GM18873 (cell line): ENCODE data around the gene PLEKHH2.
"Not testable (repeated sequence)": the region's sequence is repeated elsewhere in the genome, so short reads cannot be mapped to it uniquely, and the experiment has no call there.

Source experiments
- ATAC-seq: cut with Tn5 transposase; IDR thresholded peaks from one replicate; pipeline ENCODE4 v1.9.1; 2021; ENCODE audit warnings: mild to moderate bottlenecking, moderate library complexity, moderate number of reproducible peaks; ENCODE audit not compliant: unreplicated experiment, low FRiP score

The PLEKHH2 gene

DNA sequence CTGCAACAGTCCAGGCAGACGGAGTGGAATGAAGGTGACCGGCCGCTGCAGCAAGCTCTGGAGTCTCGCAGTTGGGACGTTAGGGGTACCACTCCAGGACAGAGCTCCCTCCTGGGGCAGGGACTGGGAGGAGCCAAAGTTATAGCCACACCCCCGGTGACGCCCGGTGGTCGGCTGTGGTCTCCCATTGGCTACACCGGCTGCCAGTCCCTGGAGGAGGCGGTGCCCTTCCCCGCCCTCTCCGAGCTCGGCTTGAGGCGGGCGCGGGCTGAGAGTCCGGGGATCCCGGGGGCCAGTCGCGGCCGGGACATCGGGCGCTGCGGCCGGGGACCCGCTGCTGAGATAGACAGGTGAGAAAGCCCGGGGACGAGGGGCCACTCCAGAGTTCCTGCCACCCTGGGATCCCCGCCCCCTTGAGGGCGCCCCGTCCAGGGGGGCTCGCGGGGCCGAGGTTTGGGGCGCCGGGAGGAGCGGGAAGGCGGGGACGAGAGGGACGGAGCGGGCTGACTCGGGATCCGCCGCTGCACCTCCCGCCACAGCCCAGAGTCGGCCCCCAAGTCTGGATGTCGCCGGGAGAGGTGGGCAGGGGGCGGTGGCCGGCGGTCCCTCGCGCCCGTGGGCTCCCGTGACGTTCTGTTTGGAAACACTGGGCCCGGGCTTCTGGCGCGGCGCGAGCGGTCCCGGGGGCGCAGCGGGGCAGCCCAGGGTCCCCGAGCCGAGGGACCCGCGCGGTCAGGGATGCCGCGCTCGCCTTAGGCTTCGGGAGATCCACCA lies at the start of gene PLEKHH2:
Gene PLEKHH2 (plus strand): TSS at position 231 of the 774 bp plus-strand sequence. CDS start 7,414 bp downstream, outside the sequence.
- peak; percentile 82 for ATAC-seq

DNA sequence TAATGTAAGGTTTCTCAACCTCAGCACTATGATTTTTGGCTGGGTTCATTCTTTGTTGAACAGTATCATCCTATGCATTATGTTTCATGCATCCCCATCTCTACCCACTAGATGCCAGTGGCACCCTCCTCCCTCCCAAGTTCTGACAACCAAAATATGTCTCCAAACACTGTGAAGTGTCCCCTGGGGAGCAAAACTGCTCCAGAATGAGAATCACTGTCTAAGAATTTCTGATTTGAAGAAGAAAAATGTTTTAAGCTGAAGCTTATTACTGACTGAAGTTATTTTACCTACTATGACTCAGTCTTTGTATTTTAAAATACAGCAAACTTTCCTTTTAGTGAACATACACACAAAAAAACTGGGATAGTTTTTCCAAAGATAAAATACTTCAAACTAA lies 44.6 kb upstream of the PLEKHH2 start:
- ATAC-seq = no peak

DNA sequence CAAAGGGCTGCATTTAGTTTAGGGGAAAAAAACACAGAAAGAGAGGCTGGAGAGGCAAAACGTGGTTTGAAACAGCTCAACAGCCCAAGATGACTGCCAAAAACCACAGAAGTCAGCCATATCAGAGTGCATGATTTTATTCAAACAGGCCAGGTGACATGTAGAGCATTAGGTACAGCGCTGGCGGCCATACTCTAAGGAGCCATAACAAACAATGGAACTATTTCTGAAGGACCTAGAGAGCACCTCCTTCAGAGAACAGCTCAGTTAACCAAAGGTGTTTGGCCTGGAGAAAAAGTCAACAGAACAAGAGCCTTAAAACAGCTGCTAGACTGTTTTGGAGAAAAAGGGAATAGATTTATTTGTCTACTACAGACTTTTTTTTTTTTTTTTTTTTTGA lies 43.8 kb upstream of the PLEKHH2 start:
- ATAC-seq = no peak

DNA sequence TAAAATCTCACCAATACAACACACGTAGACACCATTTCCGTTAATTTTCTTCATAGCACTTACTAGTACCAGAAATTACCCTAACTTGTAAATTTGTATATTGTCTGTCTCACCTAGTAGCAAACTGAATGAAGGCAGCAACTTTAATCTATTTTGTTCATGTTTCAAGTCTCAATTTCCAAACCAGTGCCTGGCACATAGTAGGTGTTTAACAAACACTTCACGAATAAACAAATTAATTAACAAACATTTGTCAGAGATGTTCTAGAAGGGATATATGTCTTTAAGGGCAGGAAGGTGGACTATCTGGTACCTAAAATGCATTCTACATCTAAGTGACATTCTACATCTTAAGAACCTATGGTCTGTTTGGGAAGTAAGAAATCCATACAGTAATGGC lies 42.2 kb upstream of the PLEKHH2 start:
- no peak for ATAC-seq

DNA sequence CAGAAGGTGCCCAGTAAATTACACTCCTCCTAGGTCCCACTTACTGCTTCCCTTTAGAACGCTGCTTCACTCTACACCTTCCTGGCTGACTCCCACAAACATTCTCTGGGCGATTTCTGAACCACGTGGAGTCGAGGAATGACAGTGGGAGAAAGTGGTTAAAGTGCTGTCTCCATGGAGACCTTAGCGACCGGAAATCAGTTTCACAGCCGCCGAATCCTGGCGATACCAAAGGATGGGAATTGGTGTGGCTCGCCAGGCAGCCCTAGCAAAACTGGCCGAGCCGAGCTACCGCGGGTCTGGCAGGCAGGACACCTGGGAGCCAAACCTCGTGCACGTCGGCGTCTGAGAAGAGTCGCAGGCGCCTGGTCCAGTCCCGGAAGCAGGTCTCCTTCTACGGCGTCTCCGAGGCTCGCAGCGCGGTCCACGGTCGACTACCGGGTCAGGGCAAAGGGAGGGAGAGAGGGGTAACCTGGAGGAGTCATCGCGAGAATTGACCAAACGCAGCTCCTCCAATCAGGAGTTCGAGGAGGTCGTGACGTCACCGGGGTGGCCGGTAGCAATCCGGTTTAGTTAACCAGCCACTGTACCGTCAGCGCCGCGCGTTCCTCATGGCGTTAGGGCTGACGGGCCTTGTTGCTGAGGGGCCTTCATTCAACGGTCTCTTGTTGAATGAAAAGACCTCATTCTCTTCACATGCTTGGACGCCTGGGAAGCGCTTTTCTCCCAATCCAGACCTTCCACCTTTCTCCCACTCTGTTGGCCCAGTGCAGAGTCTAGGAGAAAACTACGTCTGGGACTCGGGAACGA lies 41.3 kb upstream of the PLEKHH2 start, which contains the start of gene THADA:
Gene THADA (minus strand): TSS at position 436 of the 810 bp plus-strand sequence. CDS start 3,646 bp downstream, outside the sequence.
- peak; percentile 98 for ATAC-seq

DNA sequence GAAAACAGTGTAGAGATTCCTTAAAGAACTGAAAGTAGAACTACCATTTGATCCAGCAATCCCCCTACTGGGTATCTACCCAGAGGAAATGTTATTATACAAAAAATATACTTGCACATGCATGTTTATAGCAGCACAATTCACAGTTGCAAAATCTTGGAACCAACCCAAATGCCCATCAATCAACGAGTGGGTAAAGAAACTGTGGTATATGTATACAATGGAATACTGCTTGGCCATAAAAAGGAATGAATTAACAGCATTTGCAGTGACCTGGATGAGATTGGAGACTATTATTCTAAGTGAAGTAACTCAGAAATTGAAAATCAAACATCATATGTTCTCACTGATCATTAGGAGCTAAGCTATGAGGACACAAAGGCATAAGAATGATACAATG lies 36.5 kb upstream of the PLEKHH2 start:
- not testable (repeated sequence) for ATAC-seq

DNA sequence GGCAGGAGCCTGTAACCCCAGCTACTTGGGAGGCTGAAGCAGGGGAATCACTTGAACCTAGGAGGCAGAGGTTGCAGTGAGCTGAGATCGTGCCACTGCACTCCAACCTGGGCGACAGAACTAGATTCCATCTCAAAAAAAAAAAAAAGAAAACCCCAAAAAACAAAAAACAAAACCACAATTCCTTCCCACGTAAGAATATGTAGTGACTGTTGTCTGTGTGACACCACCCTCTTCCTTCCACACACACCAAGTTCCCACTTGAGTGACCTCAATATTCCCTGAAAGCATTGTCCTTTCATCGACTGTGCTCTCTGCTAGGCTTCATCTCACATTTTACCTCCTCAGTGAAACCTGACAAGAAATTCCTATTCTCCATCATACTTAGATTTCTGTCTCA lies 32.4 kb upstream of the PLEKHH2 start:
- no peak for ATAC-seq

DNA sequence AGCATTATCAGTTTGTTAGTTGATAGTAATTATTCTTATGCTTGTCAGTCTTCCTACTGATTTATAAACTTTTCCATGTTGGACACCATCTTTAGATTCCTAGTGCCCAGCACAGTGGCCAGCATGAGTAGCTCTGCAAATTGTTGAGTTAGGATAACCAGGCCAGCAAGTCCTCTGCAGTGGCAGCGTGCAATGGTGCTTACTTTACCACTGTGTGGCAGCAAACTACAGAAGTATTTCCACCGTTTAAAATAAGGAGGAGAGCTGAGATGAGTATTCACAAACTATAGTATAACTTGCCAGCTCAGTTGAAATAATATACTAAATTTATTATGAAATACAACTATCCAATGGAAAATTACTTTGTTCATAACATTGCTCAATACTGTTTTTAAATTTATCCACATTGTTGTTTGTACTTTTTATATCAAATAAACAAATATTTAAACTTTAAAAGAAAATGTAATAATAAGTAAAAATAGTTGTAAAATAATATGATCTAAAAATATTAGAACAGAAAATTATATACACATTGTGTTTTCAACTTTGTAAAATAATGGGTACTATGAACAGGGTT lies 31.9 kb upstream of the PLEKHH2 start:
- no peak for ATAC-seq

DNA sequence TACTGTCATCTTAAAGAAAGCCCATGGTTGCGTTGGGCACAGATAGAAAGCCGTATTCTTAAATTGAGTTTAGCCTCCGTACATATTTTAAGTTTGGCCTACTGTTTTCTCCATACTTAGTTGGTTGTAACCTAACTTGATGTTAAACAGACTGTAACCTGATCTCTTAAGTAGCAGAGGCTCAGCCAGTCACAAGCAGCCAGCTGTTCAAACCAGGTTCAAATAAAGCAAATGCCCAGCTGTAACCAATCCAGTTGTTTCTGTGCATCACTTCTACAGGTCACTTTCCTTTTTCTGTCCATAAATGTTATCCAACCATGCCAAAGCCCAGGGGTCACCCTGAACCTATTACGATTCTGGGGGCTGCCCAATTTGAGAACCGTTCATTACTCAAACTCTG lies 31.2 kb upstream of the PLEKHH2 start:
- no peak for ATAC-seq

DNA sequence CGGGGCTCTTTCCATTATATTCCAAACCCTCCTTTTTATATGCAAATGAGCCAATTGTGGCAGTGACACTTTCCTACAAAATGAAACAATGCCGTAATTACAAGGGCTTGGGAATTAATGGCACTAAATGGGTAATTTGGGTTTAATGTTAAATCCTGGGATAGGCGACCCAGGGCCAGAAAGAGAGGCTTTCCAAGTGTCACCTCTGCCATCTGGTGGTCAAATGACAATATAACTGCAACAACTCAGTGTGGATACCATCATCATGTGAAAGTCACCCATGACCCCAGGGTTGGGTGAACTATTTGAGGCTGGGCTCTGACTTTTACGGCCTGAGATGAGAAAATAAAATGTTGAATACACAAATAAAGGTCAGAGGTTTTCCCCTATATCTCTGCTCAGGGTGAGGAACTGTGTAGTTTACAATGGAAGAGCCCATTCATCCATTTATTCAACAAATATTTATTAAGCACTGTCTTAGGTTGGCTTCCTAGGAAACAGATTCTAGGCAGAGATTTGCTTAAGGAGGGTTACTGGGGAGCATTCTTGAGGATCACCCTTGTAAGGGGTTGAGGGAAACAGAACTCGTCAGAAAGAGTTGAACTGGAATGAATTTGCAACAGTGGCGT lies 27.7 kb upstream of the PLEKHH2 start:
- no peak for ATAC-seq

DNA sequence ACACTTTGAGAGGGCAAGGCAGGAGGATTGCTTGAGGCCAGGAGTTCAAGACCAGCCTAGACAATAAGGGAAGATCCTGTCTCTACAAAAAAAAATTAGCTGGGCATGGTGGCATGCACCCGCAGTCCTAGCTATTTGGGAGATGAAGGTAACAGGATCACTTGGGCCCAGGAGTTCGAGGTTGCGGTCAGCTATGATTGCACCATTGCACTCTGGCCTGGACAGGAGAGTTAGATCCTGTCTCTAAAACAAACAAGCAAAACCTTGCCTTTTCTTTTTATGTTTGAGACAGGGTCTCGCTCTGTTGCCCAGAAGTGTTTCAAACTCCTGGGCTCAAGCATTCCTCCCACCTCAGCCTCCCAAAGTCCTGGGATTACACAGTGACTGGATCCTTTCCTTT lies 26.7 kb upstream of the PLEKHH2 start:
- no peak for ATAC-seq

DNA sequence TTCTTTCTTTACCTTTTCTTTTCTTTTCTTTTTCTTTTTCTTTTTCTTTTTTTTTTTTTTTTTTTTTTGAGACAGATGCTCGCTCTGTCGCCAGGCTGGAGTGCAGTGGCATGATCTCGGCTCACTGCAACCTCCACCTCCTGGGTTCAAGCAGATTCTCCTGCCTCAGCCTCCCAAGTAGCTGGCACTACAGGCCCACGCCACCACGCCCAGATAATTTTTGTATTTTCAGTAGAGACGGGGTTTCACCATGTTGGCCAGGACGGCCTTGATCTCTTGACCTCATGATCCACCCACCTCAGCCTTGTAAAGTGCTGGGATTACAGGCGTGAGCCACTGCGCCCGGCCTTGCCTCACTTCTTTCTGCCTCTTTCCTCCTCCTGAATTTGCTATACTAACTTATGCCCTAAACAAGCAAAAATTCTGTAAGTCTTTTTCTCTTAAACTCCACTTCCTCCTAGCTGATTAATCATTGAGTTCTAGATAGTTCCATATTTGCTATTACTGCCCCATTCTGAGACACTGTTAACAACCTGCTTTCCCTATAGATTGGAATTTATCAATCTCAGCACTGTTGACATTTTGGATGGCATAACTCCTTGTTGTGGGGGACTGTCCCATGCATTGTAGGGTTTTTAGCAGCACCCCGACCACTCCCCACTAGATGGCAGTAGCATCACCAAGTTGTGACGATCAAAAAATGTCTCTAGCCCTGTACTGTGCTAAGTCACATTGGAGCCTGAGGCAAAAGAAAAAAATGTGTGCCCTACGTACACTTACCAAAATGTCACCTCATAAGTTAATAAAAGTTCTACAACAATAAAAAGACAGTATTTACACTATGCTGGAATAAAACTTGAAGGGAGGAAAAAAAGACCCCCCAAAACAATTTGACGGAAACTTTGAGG lies 24.8 kb upstream of the PLEKHH2 start:
- no peak for ATAC-seq

DNA sequence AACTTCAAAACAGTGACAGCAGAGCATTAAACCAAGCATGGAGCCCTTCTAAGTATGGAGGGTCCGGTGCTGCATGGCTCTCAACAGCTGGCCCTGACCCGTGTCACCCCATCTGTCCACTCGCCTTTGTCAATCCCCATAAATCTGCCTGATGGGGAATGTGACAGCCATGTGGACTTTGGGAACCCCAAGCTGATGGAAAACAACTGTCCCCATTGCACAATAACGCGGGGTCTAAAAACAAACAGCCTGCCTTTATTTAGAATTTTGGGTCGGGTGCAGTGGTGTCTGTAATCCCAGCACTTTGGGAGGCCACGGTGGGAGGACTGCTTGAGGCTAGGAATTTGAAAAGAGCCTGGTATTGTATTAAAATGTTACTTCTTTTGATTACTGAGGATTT lies 24.1 kb upstream of the PLEKHH2 start:
- no peak for ATAC-seq

DNA sequence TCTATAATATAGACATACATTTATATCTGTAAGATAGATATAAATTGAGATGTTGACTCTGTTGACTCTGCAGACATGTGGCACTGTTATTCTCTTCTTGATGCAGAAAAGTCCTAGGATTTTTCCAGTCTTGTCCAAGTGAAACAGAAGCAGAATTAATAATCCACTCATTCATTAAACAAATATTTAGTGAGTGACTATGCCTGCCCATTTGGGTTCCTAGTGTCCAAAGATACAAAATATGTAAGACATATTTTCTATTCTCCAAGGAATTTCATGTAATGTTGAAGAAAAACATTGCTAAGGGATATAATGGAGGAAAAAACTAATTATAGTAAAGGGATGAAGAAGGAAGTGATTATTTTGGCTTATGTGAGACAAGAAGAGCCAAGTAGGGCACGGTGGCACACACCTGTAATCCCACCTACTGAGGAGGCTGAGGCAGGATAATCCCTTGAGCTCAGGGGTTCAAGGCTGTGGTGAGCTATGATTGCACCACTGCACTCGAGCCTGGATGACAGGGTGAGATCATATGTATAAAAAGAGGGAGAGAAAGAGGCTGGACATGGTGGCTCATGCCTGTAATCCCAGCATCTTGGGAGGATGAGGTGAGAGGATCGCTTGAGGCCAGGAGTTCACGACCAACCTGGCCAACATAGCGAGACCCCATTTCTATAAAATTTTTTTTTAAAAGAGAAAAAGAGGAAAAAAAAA lies 19.9 kb upstream of the PLEKHH2 start:
- ATAC-seq = no peak

DNA sequence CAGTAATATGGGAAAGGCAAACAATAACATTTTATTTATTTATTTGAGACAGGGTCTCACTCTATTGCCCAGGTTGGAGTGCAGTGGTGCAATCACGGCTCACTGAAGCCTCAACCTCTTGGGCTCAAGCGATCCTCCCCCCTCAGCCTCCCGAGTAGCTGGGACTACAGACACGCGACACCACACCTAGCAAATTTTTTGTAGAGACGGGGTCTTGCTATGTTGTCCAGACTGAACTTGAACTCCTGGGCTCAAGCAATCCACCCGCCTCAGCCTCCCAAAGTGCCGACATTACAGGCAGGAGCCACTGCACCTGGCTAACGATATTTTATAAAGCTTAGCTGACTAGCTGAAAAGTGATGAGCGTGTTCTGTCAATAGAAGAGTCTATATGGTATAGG lies 17.5 kb upstream of the PLEKHH2 start:
- ATAC-seq = no peak

DNA sequence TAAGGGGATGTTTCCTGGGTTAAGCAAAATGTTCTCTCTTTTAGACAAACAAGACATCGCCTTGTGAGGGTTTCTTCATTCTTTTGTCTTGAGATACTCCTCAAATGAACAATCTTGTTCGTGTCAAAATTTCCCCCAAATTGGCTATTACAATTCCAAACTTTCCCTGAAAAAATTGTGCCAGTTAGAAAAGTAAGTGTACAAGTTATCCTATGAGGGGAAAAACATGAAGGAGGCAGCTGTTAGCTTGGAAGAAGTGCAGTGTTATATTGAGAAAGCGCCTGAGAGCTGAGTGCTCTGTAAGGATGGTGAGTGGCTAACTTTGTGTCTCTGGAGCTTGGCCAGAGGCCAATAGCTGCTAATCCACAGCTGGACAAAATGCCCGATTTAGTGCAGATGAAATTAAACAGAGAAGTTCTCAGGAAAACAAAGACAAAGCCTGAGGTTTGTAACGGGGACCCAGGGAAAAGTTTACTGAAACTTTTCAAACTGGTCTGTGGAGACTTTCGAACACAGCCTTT lies 14.1 kb upstream of the PLEKHH2 start:
- no peak for ATAC-seq

DNA sequence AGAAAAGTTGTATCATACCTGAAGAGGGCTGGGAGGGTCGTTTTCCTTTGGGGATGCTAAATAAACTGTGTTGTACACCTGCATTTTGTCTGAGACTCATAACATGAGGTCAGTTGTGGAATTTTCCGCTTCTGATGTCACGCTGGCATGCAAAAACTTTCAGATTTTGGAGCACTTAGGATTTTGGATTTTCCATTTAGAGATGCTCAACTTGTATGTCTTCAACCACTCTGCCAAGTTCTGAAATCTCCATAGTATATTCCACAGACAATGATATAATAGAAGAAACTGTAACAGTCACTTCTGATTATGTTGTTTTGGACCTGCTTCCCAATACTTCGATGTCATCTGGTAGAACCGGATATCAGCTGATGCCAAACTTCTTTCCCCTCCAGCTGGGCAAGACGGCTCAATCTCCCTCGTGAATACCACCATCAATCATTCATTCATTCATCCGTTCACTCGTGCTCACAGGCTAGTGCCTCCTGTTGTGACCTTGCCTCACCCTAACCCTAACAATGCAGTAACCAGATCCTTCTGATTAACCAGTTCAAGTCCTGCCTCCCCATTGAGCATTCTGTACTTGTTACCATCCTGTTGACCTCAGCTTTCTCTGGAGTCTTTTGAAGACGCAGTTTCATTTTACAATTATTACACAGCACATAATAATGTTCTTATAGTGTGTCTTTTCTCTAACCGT lies 5.3 kb upstream of the PLEKHH2 start:
- no peak for ATAC-seq

DNA sequence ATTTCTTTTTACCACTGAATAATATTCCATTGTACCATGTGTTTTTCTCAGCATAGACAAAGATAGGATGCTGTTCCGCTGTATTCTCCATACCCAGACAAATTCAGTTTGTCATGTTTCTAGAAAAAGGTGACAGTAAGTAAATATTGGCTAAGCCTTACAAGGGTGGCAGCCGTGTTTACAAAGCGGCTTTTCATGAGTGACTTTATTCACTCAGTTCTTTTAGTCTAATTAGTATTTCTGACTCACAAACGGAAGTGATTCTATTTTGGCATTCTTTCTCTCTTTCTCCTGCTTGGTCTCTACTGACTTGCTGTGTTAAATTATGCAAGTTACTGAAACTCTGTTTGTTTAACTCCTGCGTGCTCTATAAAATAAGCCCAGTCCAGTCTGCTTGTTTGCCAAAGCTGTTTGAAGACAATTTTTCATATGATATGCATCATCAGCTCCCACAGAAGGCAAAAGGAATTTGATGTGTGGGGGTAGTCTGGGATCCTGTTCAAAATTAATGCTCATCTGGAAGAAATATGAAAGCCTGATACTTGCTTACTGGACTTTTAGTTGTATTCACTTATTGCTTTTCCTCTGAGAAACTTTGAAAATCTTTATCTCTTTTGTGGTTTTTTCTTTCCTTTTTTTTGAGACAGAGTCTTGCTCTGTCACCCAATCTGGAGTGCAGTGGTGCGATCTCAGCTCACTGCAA lies 2.3 kb upstream of the PLEKHH2 start:
- no peak for ATAC-seq
